Stimulated activated CD8-positive, alpha-beta memory T cell treated with anti-CD3 and anti-CD28 coated beads, Interleukin-12 subunit alpha, Interleukin-12 subunit beta, amount 100 ng/mL, for 24 hours (primary cell): ENCODE data around the gene POLR2M.

Experiments
- DNase-seq: peaks from one replicate; pipeline ENCODE4 v3.0.0-alpha.2; 2020; ENCODE audit errors: extremely low read depth

POLR2M gene

GRCh38 chr15:57691082-57691481 is 15.4 kb upstream of the POLR2M start:
- DNase-seq = no peak

DNA sequence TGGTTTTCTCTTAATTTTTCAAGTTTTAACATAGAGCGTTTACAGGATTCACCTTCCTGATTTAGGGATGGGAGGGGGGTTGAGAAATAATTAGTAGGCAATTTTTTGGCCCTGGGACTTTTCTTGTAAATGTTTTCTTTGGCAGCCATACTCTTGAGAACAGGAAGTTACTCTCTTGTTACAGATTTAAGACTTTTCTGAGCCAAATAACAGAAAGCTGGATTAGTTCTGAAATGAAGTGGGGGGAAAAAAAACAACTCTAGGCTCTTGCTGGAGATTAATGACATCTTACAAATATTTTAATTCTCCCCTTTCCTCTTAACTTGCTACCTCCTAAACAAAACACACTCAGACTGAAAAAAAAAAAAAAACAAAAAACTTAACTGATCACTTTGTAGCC is 13.8 kb upstream of the POLR2M start:
- no peak for DNase-seq

GRCh38 chr15:57694279-57694678 is 12.2 kb upstream of the POLR2M start:
- DNase-seq = no peak

- no peak for DNase-seq
Observed at GRCh38 chr15:57696146-57696545, 10.4 kb upstream of the POLR2M start.

DNA sequence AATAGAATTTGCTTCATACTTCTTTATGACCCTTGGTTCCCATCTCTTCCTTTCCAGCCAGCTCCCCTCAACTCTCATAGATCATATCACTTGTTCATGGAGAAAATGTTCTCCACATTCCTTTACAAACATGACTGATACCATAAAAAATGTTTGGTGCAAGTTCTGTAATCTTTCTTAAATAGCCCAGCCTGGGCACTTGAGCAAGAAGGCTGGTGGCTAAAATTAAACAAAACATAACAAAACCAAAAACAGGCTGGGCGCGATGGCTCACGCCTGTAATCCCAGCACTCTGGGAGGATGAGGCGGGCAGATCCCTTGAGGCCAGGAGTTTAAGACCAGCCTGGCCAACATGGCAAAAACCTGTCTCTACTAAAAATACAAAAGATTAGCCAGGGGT is 8.9 kb upstream of the POLR2M start:
- no peak for DNase-seq

DNA sequence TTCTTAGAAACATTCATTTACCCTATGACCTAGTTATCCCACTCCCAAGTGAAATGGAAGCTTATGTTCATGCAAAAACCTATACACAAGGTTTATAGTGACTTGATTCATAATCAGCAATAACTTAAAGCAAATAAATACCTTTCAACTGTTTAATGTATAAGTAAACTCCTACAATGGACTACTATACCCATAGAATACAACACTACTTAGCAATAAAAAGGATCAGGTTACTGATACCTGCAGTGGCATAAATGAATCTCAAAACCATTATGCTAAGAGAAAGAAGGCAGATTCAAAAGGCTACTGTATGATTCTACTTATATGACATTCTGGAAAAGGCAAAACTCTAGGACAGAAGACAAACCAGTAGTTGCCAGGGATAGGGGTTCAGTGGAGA is 8.3 kb upstream of the POLR2M start:
- no peak for DNase-seq

- no peak for DNase-seq
Observed at GRCh38 chr15:57698991-57699390, 7.5 kb upstream of the POLR2M start.

DNA sequence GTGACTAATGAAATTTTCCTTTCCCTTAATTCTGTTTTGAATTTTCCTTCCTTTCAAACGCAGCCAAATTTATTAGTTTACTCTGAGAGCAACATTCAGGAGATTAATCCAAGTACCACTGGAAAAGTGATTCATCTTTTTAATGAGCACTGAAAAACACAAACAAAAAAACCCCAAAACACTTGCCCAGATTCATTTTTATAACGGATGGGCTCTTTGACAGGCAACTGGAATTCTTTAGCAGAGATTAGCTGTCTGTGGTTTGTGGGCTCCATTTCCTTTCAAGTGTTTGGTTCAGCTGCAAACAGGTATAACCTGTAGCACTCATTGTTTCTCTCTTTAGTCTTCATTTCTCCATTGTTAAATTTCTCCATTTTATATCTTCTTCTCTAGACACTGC is 3.1 kb upstream of the POLR2M start:
- DNase-seq = no peak

DNA sequence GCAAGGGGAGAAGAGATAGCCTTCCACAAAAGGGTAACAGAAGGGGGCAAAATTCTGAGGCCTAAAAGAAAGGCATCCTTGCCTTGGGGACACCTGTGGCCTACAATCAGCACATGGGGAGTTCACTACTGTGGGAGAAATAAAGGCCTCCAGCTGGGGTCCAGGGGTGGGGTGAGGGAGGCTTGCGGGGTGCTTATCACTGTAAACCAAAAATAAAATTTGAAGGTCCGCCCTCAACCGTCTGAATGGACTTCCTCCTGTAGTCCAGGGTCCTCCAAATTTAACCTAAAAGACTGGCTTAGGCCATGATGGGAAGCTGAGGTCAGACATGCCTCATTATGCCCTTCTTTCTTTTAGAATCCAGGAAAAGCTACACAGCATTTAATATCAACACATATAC is 2.1 kb upstream of the POLR2M start:
- DNase-seq = no peak

DNA sequence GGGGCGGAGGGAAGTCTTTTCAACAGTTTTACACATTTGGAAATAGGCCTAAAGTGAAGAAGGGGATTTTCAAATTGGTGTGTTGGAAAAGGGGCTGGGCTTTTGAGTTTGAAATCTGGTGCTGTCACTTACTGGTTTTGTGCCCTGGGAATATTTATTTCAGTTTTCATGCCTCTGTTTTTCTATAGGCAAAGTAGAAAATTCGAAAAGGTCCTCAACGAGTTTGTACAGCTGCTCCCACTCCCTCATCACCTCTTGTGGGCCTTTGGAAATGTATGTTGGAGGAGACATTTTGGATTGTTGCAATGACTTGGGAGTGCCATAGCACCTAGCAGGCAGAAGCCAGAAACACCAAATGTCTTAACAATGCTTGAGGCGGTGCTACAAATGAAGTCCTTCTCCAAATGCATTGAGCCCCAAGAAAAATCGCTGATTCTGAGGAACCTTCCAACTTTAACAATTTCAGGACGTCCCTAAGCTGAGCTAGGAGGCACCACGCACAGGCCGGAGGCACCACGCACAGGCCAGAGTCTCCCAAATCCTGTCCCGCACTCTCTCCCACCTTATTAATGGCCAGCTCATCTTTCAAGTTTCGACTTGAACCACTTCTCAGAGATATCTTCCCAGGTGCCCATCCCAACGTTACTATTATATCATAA is 639 bp upstream of the POLR2M start:
- no peak for DNase-seq

GRCh38 chr15:57708047-57708446 is 1.5 kb downstream of the POLR2M start:
- DNase-seq = no peak

DNA sequence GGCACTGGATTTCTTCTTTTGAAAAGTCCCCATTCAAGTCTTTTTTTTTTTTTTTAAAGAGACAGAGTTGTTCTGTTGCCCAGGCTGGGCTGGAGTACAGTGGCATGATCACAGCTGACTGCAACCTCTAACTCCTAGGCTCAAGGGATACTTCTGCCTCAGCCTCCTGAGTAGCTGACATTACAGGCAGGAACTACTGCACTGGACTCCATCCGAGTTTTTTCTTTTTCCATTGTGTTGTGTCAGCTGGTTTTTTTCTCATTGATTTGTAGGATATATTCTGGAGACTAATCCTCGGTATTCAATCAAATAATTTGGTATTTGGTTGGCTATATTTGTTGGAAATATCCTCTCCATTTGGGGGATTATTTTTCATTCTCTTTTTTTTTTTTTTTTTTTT is 11.8 kb downstream of the POLR2M start:
- DNase-seq = no peak

- no peak for DNase-seq
Observed at GRCh38 chr15:57720867-57721266, 14.4 kb downstream of the POLR2M start.

- DNase-seq = no peak
Observed at GRCh38 chr15:57726411-57726810, 19.9 kb downstream of the POLR2M start.

GRCh38 chr15:57727031-57727430 is 20.5 kb downstream of the POLR2M start:
- no peak for DNase-seq

- DNase-seq = no peak
Observed at GRCh38 chr15:57728436-57728835, 21.9 kb downstream of the POLR2M start.

DNA sequence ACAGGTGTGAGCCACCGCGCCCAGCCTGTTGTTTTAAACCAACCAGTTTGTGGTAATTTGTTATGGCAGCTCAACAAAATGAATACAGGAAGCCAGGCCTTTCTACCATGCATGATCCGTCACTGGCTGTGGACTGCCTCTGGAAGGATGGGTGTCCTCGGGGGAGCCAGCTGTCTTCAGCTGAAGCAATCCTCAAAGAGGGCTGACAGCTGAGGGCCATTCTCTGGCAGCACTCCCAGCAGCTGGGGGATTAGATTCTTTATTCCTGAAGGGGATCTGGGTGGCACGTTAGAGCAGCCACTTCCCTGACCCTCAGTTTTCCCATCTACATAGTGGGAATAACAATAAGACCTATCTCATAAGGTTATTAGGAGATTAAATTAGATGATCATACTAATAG is 24.4 kb downstream of the POLR2M start:
- no peak for DNase-seq

- DNase-seq = no peak
Observed at GRCh38 chr15:57731530-57732103, 25.1 kb downstream of the POLR2M start.

DNA sequence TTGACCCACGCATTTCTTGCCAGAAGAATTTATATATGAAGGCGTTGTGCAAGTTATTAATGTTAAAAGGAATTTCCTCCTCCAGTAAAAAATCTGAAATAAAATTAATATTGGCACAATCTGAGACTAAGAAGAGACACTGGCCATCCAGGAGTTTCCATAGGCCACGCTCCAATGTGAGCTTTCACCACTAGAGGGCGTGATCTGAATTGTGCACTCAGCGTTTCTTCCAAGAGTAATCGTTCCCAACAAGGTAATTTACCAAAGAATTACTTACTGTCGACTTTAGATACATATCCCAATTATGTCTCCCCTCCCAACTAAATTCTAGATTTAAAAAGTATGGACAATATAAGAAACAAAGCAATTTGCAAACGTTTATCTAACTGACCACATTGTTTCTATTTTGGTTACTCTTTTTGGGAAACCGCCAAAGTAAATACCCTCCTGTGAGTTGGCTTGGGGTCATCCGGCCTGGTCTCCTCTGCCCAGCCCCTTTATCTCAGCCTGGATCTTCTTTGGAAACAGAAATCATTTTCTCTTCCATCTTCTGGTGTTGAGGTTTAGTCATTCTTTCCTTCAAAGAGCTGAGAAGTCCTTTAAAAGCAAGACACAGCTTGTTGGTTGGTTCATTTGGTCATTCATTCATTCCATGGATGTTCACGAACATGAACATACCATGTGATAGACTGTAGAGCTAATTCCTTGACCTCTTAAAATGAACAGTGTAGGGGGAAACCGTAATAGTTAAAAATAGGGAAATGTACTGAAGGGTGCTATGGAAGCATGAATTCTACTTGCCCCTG is 26.2 kb downstream of the POLR2M start:
- DNase-seq = no peak

DNA sequence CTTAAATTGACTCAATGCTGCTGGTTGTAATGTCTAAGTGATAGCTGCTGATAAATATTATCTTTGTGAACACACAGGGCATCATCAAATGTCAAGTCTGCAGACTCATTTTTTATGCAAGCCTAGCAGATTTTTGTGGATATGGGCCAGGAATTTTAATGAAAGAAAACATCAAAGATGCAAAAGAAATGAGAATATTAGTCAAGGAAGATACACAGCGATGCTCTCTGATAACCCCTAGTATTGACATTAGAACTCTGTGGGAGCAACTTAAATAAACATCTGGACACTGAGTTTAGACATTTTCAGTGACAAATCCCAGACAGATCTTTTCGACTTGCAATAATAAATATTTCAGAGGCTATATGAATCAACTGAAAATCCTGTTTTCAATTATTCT is 28.3 kb downstream of the POLR2M start:
- DNase-seq = no peak

DNA sequence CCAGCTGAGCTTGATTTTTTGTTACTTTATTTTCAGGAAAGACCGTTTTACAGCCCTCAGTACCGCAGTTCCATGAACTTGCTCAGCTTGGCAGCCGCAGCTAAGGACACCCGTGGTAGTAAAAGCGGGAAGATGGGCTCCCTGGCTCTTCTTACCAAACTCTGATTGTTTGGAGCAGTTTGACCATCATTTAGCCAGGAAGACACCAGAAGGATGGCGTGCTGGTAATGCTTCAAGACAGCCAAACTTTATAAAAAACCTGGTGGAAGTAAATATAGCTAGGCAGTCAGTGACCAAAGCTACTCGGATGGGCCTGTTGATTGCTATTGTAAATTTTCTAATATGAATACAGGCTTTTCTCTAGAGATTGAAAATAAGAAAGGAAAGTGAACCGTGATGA is 28.9 kb downstream of the POLR2M start:
- no peak for DNase-seq

GRCh38 chr15:57735891-57736290 is 29.4 kb downstream of the POLR2M start:
- DNase-seq = no peak

DNA sequence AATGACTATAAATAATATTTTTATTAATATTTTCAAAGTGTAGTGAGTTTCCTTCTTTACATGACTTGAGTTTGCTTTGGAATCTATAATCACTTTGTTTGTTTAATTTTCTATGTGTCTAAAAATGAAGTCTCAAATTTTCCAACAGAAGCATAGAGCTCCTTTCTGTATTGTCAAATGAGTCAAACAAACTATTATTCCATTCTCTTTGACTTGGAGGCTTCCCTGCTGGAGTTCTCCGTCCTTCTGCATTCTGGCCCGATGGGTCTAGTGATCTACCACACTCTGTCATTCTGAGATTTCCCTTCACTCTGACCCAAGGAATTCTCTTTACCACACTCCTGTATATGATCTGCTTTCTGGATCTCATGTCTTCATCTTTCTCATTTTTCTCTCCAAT is 30.1 kb downstream of the POLR2M start:
- DNase-seq = no peak
